GM18499 (cell line): ENCODE results near the gene LRRC4.

Source experiments
- ATAC-seq: cut with Tn5 transposase; IDR thresholded peaks from one replicate; pipeline ENCODE4 v1.9.1; 2021; ENCODE audit warnings: moderate number of reproducible peaks; ENCODE audit not compliant: insufficient read depth, unreplicated experiment

LRRC4 gene

GRCh38 chr7:128030654-128031611, at the start of gene LRRC4:
Gene LRRC4, minus strand, starts transcription at chr7:128031437. Its CDS starts 797 bp downstream, at chr7:128030640.
- ATAC-seq = no peak

- ATAC-seq = no peak
Measured at GRCh38 chr7:128080169-128080568, 48.9 kb upstream of the LRRC4 start.

- ATAC-seq = no peak
Measured at GRCh38 chr7:128078309-128078708, 47.1 kb upstream of the LRRC4 start.

- no peak for ATAC-seq
Measured at GRCh38 chr7:128076796-128077271, 45.6 kb upstream of the LRRC4 start.

GRCh38 chr7:128076196-128076795, 45.1 kb upstream of the LRRC4 start:
- ATAC-seq = no peak

GRCh38 chr7:128075242-128076095, 44.2 kb upstream of the LRRC4 start:
- ATAC-seq = no peak

GRCh38 chr7:128074736-128075135, 43.5 kb upstream of the LRRC4 start:
- no peak for ATAC-seq

- no peak for ATAC-seq
Measured at GRCh38 chr7:128074336-128074735, 43.1 kb upstream of the LRRC4 start.

GRCh38 chr7:128073671-128074310, 42.6 kb upstream of the LRRC4 start:
- ATAC-seq = no peak

GRCh38 chr7:128071801-128072200, 40.6 kb upstream of the LRRC4 start:
- ATAC-seq = no peak

GRCh38 chr7:128071376-128071775, 40.1 kb upstream of the LRRC4 start:
- ATAC-seq = no peak

- no peak for ATAC-seq
Measured at GRCh38 chr7:128069373-128070364, 38.4 kb upstream of the LRRC4 start.

GRCh38 chr7:128068785-128069184, 37.5 kb upstream of the LRRC4 start:
- ATAC-seq = no peak

- ATAC-seq = no peak
Measured at GRCh38 chr7:128067983-128068382, 36.7 kb upstream of the LRRC4 start.

- ATAC-seq = no peak
Measured at GRCh38 chr7:128066858-128067257, 35.6 kb upstream of the LRRC4 start.

GRCh38 chr7:128066395-128066794, 35.2 kb upstream of the LRRC4 start:
- no peak for ATAC-seq

- no peak for ATAC-seq
Measured at GRCh38 chr7:128065872-128066271, 34.6 kb upstream of the LRRC4 start.

GRCh38 chr7:128063088-128063487, 31.9 kb upstream of the LRRC4 start:
- ATAC-seq = no peak

- no peak for ATAC-seq
Measured at GRCh38 chr7:128060018-128060417, 28.8 kb upstream of the LRRC4 start.
